ENCODE results near the gene AP1S3.
"Not testable (repeated sequence)": the region's sequence is repeated elsewhere in the genome, so short reads cannot be mapped to it uniquely, and the experiment has no call there.

AP1S3 gene

GRCh38 chr2:223837287-223838061 lies at the start of gene AP1S3:
AP1S3 (minus strand) TSS chr2:223837582; CDS start chr2:223837450, 132 bp downstream.
- DNase-seq = peak; percentile 53

GRCh38 chr2:223887127-223887526 lies 49.7 kb upstream of the AP1S3 start:
- no peak for DNase-seq

GRCh38 chr2:223886726-223887125 lies 49.3 kb upstream of the AP1S3 start:
- DNase-seq = no peak

GRCh38 chr2:223884399-223884798 lies 47.0 kb upstream of the AP1S3 start:
- no peak for DNase-seq

- no peak for DNase-seq
These were observed 45.3 kb upstream of the AP1S3 start for GRCh38 chr2:223882715-223883114.

GRCh38 chr2:223880796-223881195 lies 43.4 kb upstream of the AP1S3 start:
- no peak for DNase-seq

- no peak for DNase-seq
These were observed 40.5 kb upstream of the AP1S3 start for GRCh38 chr2:223877721-223878410.

- DNase-seq = no peak
These were observed 36.3 kb upstream of the AP1S3 start for GRCh38 chr2:223873672-223874071.

- not testable (repeated sequence) for DNase-seq
These were observed 35.4 kb upstream of the AP1S3 start for GRCh38 chr2:223872772-223873171.

GRCh38 chr2:223871661-223872060 lies 34.3 kb upstream of the AP1S3 start:
- not testable (repeated sequence) for DNase-seq

GRCh38 chr2:223870840-223871611 lies 33.6 kb upstream of the AP1S3 start:
- DNase-seq = no peak

- no peak for DNase-seq
These were observed 30.6 kb upstream of the AP1S3 start for GRCh38 chr2:223868005-223868404.

GRCh38 chr2:223865907-223866508 lies 28.6 kb upstream of the AP1S3 start:
- no peak for DNase-seq

- no peak for DNase-seq
These were observed 27.7 kb upstream of the AP1S3 start for GRCh38 chr2:223865124-223865523.

- DNase-seq = no peak
These were observed 26.1 kb upstream of the AP1S3 start for GRCh38 chr2:223863491-223863890.

GRCh38 chr2:223860809-223861738 lies 23.7 kb upstream of the AP1S3 start:
- DNase-seq = no peak

- no peak for DNase-seq
These were observed 21.7 kb upstream of the AP1S3 start for GRCh38 chr2:223859070-223859469.

- DNase-seq = no peak
These were observed 19.2 kb upstream of the AP1S3 start for GRCh38 chr2:223856584-223856983.

GRCh38 chr2:223856021-223856420 lies 18.6 kb upstream of the AP1S3 start:
- DNase-seq = no peak

- DNase-seq = no peak
These were observed 18.0 kb upstream of the AP1S3 start for GRCh38 chr2:223855426-223855825.

GRCh38 chr2:223854741-223855140 lies 17.4 kb upstream of the AP1S3 start:
- DNase-seq = no peak

- no peak for DNase-seq
These were observed 16.0 kb upstream of the AP1S3 start for GRCh38 chr2:223853425-223853837.

Measured in activated effector memory CD4-positive, alpha-beta T cell treated with Interleukin-2 at 50 U/mL for 16 hours (primary cell).